ENCODE measurements around the gene CACNB4. TPM values are rescaled to one million over a fixed set of nuclear protein-coding genes. Genes with fewer than 3 reads are reported as not detected.

The CACNB4 gene
- total and polyA plus RNA-seq, 2 donors: 4.8 to 33.9 TPM

DNA sequence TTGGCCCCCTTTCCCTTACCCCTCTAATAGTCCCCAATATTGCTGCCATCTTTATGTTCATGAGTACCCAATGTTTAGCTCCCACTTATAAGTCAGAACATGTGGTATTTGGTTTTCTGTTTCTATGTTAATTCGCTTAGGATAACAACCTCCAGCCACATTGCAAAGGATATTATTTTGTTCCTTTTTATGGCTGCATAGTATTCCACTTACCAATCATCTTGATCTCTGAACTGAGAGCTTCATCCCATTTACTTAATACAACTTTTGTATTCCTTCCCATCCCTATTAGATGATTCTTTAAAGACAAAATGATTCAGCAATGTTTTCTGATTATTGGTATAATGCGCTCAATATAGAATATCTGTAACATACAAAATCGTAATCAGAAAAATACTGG, 307.3 kb downstream of the CACNB4 start:
- WGBS: 99% methylated on average over 3 of the region's 3 CpGs
- no peak for DNase-seq (ENCODE audit: extremely low spot score)
- Histone ChIP-seq H3K4me3 (ENCODE audit: low read depth, low read length) (no peak overlapping the region), H3K36me3 (ENCODE audit: insufficient read depth) (no peaks in the 10 kb centered on the region), H3K27ac (ENCODE audit: low read depth) (no peak overlapping the region), H3K4me1 (ENCODE audit: insufficient read depth) (no peaks in the 10 kb centered on the region)

DNA sequence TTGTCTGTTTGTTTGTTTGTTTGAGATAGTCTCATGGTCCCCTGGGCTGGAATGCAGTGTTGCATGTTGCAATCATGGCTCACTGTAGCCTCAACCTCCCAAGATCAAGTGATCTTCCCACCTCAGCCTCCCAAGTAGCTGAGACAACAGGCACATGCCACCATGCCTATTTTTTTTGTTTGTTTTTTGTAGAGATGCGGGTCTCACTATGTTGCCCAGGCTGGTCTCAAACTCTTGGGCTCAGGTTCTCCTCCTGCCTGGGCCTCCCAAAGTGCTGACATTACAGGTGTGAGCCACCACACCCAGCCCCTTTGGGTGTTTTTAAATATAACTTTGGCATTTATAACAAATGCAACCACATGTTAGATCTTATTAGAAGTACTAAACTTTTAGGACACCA, 308.2 kb downstream of the CACNB4 start:
- Histone ChIP-seq H3K4me3 (ENCODE audit: low read depth, low read length) (no peak overlapping the region), H3K27ac (ENCODE audit: low read depth) (no peak overlapping the region), H3K36me3 (ENCODE audit: insufficient read depth) (no peaks in the 10 kb centered on the region), H3K4me1 (ENCODE audit: insufficient read depth) (no peaks in the 10 kb centered on the region)
- DNase-seq (ENCODE audit: extremely low spot score): no peak
- WGBS: 96% methylated on average over 1 of the region's 1 CpG

DNA sequence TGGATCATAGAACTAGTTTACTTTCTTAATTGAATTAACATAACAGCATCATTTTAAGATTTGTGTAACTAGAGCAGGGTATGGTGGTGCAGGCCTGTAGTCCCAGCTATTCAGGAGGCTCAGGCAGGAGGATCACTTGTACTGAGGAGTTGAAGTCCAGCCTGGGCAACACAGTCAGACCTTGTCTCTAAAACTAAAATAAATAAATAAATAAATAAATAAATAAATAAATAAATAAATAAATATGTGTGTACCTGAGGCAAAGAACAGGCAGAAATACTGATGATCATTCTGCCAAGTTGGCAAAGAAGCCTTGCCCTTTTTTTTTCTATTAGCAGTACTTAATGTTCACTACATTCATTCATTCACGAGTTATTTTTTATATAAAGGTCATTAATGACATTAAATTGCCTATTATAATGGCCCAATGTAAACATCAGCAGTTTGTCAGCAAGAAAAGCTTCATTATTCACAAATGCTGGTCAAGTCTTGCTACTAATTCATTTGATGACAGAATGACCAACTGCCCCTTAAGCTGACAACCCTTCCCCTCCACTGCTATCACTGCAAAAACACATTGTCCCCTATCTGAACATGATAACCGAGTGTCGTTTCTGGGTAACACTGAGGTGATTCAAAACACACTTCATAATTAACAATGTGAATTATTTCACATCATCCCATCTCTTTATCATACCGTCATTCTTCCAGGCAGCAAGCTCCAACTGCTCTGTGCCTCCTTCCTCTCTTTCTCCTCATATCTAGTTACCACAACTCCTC, 309.6 kb downstream of the CACNB4 start:
- H3K4me1 ChIP-seq (ENCODE audit: insufficient read depth): no peaks in the 10 kb centered on the region
- DNase-seq (ENCODE audit: extremely low spot score): no peak
- WGBS: 92% methylated on average over 4 of the region's 4 CpGs
- H3K36me3 ChIP-seq (ENCODE audit: insufficient read depth): no peaks in the 10 kb centered on the region
- no peak overlapping the region for H3K4me3 ChIP-seq (ENCODE audit: low read depth, low read length)
- no peak overlapping the region for H3K27ac ChIP-seq (ENCODE audit: low read depth)

DNA sequence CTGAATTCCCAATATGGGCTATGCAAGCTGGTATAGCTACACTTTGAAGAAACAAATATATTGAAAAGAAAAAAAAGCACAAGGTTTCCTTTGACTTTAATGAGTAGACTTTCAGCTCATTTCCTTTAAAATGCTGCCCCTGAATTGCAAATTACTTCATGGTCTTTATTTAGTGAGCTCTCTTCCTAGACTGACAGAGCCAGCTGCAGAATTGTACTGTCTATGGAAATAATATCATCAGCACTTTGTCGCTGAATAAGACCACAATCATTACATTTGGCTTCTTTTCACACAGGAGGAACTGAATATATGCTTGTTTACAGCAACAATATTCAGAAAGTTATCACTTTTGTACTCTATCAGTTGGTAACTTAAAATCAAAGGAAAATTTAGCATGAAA, 312.4 kb downstream of the CACNB4 start:
- H3K36me3 ChIP-seq (ENCODE audit: insufficient read depth): no peaks in the 10 kb centered on the region
- H3K27ac ChIP-seq (ENCODE audit: low read depth): no peak overlapping the region
- 91% methylated on average over 1 of the region's 1 CpG for WGBS
- no peak for DNase-seq (ENCODE audit: extremely low spot score)
- no peak overlapping the region for H3K4me3 ChIP-seq (ENCODE audit: low read depth, low read length)
- H3K4me1 ChIP-seq (ENCODE audit: insufficient read depth): no peaks in the 10 kb centered on the region

DNA sequence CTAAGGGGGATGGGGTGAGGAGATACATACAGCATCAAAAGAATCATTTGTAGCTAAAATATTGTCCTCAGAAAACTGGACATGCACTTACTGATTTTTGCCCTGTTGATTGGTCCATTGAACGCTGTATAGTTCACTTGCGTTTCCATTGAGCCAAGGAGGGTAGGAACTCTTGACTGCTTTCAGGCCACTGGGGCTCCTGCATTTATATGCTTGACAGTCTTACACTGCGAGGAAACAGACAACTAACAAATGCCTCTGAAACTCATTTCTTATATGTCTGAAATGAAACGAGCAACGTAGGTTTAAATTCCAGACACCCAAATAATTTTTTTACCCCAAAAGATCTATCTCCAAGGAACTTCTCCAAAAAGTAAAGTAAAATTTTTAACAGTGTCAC, 312.8 kb downstream of the CACNB4 start:
- DNase-seq (ENCODE audit: extremely low spot score): no peak
- H3K4me3 ChIP-seq (ENCODE audit: low read depth, low read length): no peak overlapping the region
- H3K4me1 ChIP-seq (ENCODE audit: insufficient read depth): no peaks in the 10 kb centered on the region
- no peaks in the 10 kb centered on the region for H3K36me3 ChIP-seq (ENCODE audit: insufficient read depth)
- no peak overlapping the region for H3K27ac ChIP-seq (ENCODE audit: low read depth)
- WGBS: 95% methylated on average over 5 of the region's 5 CpGs

DNA sequence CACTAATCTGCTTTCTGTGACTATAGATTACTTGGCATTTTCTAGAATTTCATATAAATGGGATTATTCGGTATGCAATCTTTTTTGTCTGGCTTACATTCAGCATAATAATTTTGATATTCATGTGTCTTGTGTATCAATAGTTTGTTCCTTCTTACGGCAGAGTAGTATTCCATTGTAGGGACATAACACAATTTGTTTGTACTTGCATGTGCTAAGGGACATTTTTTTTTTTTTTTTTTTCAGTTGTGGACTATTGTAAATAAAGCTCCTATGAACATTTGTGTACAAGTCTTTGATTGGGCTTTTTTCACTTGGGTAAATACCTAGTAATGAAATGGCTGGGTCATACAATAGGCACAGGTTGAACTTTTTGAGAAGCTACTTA, 315.7 kb downstream of the CACNB4 start:
- 94% methylated on average over 2 of the region's 2 CpGs for WGBS
- Histone ChIP-seq H3K4me3 (ENCODE audit: low read depth, low read length) (no peak overlapping the region), H3K4me1 (ENCODE audit: insufficient read depth) (no peaks in the 10 kb centered on the region), H3K27ac (ENCODE audit: low read depth) (no peak overlapping the region), H3K36me3 (ENCODE audit: insufficient read depth) (peaks cover 2% of the 10 kb centered on the region)
- no peak for DNase-seq (ENCODE audit: extremely low spot score)

Small RNA genes within 50 kb of the gene (small RNA-seq; reads per million reads assigned to genes)
- gene RPL30P2: not detected

Other genes with a start within 250 kb of the CACNB4 start
- 91.6 TPM for gene STAM2, start 76.7 kb upstream of the CACNB4 start, total RNA-seq
- 13.6 TPM for gene STAM2, start 76.7 kb upstream of the CACNB4 start, polyA plus RNA-seq
- gene FMNL2, start 236.1 kb upstream of the CACNB4 start, total RNA-seq: 77.6 TPM
- 27.7 TPM for gene FMNL2, start 236.1 kb upstream of the CACNB4 start, polyA plus RNA-seq